Liver (tissue), 9 donors: Measurements from ENCODE around the gene CACNA1C. TPM values are rescaled to one million over a fixed set of nuclear protein-coding genes. Genes with fewer than 3 reads are reported as not detected.

ENCODE experiments used
- DNase-seq: peaks from one replicate; pipeline ENCODE4 v3.0.0-alpha.2; 2017; ENCODE audit warnings: low spot score
- H3K27ac ChIP-seq, 2 donors: one replicate each; pipeline ENCODE4 v1.7.0; 2013; ENCODE audit warnings: inconsistent platforms in 2 of 2, low read length in 2 of 2, control low read depth in 1 of 2, low read depth in 1 of 2, mild to moderate bottlenecking in 1 of 2
- H3K27me3 ChIP-seq, 4 donors: one replicate each; pipeline versions ENCODE4 v1.6.1 to v1.7.0; 2013; ENCODE audit warnings: low read length in 3 of 4, inconsistent platforms in 1 of 4, mild to moderate bottlenecking in 1 of 4, moderate library complexity in 1 of 4; ENCODE audit not compliant: control insufficient read depth in 4 of 4, insufficient read depth in 4 of 4
- H3K36me3 ChIP-seq, 4 donors: one replicate each; pipeline versions ENCODE4 v1.6.1 to v1.7.0; 2013; ENCODE audit warnings: low read length in 3 of 4, mild to moderate bottlenecking in 3 of 4, low read depth in 1 of 4, moderate library complexity in 1 of 4; ENCODE audit not compliant: control insufficient read depth in 4 of 4, insufficient read depth in 3 of 4
- H3K4me1 ChIP-seq, 4 donors: one replicate each; pipeline versions ENCODE4 v1.6.1 to v1.7.0; 2013; ENCODE audit warnings: low read length in 3 of 4, mild to moderate bottlenecking in 3 of 4, moderate library complexity in 1 of 4; ENCODE audit not compliant: control insufficient read depth in 4 of 4, insufficient read depth in 4 of 4
- H3K4me3 ChIP-seq, 3 donors: one replicate each; pipeline versions ENCODE4 v1.6.1 to v1.7.0; 2013; ENCODE audit warnings: low read length in 3 of 3, control low read depth in 1 of 3, low read depth in 1 of 3, mild to moderate bottlenecking in 1 of 3
- H3K9ac ChIP-seq, 2 donors: one replicate each; pipeline ENCODE4 v1.7.0; 2013; ENCODE audit warnings: low read length in 2 of 2, mild to moderate bottlenecking in 2 of 2, moderate library complexity in 2 of 2, control low read depth in 1 of 2, low read depth in 1 of 2
- H3K9me3 ChIP-seq, 4 donors: one replicate each; pipeline versions ENCODE4 v1.6.1 to v1.7.0; 2013; ENCODE audit warnings: low read length in 3 of 4; ENCODE audit not compliant: control insufficient read depth in 4 of 4
- ATF3 ChIP-seq: IDR thresholded peaks from 2 replicates; pipeline ENCODE4 v1.6.1; 2016; ENCODE audit warnings: antibody characterized with exemption
- CTCF ChIP-seq: fragments of 150-350 bp; IDR thresholded peaks from 2 replicates; pipeline ENCODE4 v1.5.1; 2017; ENCODE audit warnings: improper control_type of control experiment, low read depth, low read length; ENCODE audit not compliant: missing input control
- EGR1 ChIP-seq, 2 donors: IDR thresholded peaks; 2 replicates each; pipeline ENCODE4 v1.6.1; 2016 to 2018; ENCODE audit warnings: antibody characterized with exemption in 2 of 2, low read depth in 2 of 2
- FOXA1 ChIP-seq: IDR thresholded peaks from 2 replicates; pipeline ENCODE4 v1.6.1; 2016; ENCODE audit warnings: antibody characterized with exemption
- FOXA2 ChIP-seq: IDR thresholded peaks from 2 replicates; pipeline ENCODE4 v1.6.1; 2016; ENCODE audit warnings: antibody characterized with exemption
- GABPA ChIP-seq, 2 donors: IDR thresholded peaks in 1 of 2; conservative IDR thresholded peaks in 1 of 2; 2 replicates each; pipeline ENCODE4 v1.6.1; 2016; ENCODE audit warnings: antibody characterized with exemption in 2 of 2, mild to moderate bottlenecking in 1 of 2, moderate library complexity in 1 of 2
- HNF4A ChIP-seq, 2 donors: conservative IDR thresholded peaks; 2 replicates each; pipeline ENCODE4 v1.6.1; 2016; ENCODE audit warnings: antibody characterized with exemption in 2 of 2, mild to moderate bottlenecking in 2 of 2
- HNF4G ChIP-seq: IDR thresholded peaks from 2 replicates; pipeline ENCODE4 v1.6.1; 2016; ENCODE audit warnings: antibody characterized with exemption
- JUND ChIP-seq, 2 donors: IDR thresholded peaks; 2 replicates each; pipeline ENCODE4 v1.6.1; 2016; ENCODE audit warnings: antibody characterized with exemption in 2 of 2
- MAX ChIP-seq: IDR thresholded peaks from 2 replicates; pipeline ENCODE4 v1.6.1; 2016; ENCODE audit warnings: antibody characterized with exemption
- RAD21 ChIP-seq, 2 donors: IDR thresholded peaks; 2 replicates each; pipeline ENCODE4 v1.6.1; 2016; ENCODE audit warnings: antibody characterized with exemption in 2 of 2, mild to moderate bottlenecking in 2 of 2
- REST ChIP-seq: IDR thresholded peaks from 2 replicates; pipeline ENCODE4 v1.6.1; 2016; ENCODE audit warnings: antibody characterized with exemption, mild to moderate bottlenecking
- RXRA ChIP-seq, 2 donors: IDR thresholded peaks; 2 replicates each; pipeline ENCODE4 v1.6.1; 2017 to 2018; ENCODE audit warnings: antibody characterized with exemption in 2 of 2, mild to moderate bottlenecking in 1 of 2
- SP1 ChIP-seq: IDR thresholded peaks from 2 replicates; pipeline ENCODE4 v1.6.1; 2018; ENCODE audit warnings: antibody characterized with exemption, mild to moderate bottlenecking
- TAF1 ChIP-seq: conservative IDR thresholded peaks from 2 replicates; pipeline ENCODE4 v1.6.1; 2016; ENCODE audit warnings: antibody characterized with exemption, mild to moderate bottlenecking
- YY1 ChIP-seq: IDR thresholded peaks from 2 replicates; pipeline ENCODE4 v1.6.1; 2016; ENCODE audit warnings: antibody characterized with exemption, mild to moderate bottlenecking
- ZBTB33 ChIP-seq: IDR thresholded peaks from 2 replicates; pipeline ENCODE4 v1.6.1; 2016; ENCODE audit warnings: antibody characterized with exemption
- WGBS: extraction: QIAGEN DNeasy Blood & Tissue Kit; methylation state at CpG from one replicate; pipeline ENCODE4 v1.1.7; 2013; 5-methylcytosine and 5-hydroxymethylcytosine counted together
- polyA plus RNA-seq, 2 donors: library from polyadenylated mRNA; stranded (reverse) in 1 of 2; unstranded in 1 of 2; fragments of 200-250 nt in 1 of 2; fragments of >200 nt in 1 of 2; fragmentation: Nextera tagmentation in 1 of 2; extraction: Ambion mirVana in 1 of 2; gene quantifications; one replicate each; pipeline versions ENCODE4 v1.2.1 to v1.2.3, GENCODE V29; 2013 to 2015
- total RNA-seq, 2 donors: library from RNA; depleted of rRNA; stranded (reverse); fragments of >200 nt; gene quantifications; one replicate each; pipeline ENCODE4 v1.2.3, GENCODE V29; 2014
- donor health status: healthy.
- donor health status: healthy.
- donor health status: healthy.
- donor health status: healthy.
- donor health status: healthy.

The CACNA1C gene
- total and polyA plus RNA-seq, 4 donors, result 0.23 to 1.9 (median 0.41) TPM

DNA sequence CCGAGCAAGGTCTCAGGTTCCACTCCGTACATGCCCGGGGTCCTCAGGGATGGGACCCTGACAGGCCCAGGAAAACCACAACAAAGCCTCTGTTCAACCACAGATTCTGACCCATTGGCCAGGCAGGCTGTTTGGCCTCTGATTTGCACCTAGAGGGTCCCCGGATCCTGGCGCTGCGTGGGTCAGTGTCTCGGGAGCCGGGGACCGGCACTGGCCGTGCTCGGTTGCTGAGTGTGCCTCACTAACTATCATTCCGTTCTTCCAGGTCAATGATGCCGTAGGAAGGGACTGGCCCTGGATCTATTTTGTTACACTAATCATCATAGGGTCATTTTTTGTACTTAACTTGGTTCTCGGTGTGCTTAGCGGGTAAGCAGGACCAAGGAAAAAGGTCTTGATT is 451.8 kb downstream of the CACNA1C start:
- H3K9me3 ChIP-seq, result no peaks in the 10 kb centered on the region
- 93% methylated on average over 15 of the region's 15 CpGs for WGBS
- TF ChIP-seq MAX (no peak), HNF4A (conservative IDR thresholded peaks at IDR 0.05) (no peak), YY1 (no peak), RXRA (IDR thresholded peaks at IDR 0.05) (no peak), ATF3 (no peak), EGR1 (IDR thresholded peaks at IDR 0.05; ENCODE audit: low read depth in 2 of 2) (no peak), FOXA2 (no peak), REST (no peak)
- H3K4me1 ChIP-seq, result peaks cover 0 to 5% (median 0%) of the 10 kb centered on the region in 4 donors
- no peak overlapping the region for H3K27ac ChIP-seq
- no peak for DNase-seq
- no peak overlapping the region for H3K9ac ChIP-seq
- H3K27me3 ChIP-seq, result no peaks in the 10 kb centered on the region
- H3K4me3 ChIP-seq, result no peak overlapping the region
- no peaks in the 10 kb centered on the region for H3K36me3 ChIP-seq

DNA sequence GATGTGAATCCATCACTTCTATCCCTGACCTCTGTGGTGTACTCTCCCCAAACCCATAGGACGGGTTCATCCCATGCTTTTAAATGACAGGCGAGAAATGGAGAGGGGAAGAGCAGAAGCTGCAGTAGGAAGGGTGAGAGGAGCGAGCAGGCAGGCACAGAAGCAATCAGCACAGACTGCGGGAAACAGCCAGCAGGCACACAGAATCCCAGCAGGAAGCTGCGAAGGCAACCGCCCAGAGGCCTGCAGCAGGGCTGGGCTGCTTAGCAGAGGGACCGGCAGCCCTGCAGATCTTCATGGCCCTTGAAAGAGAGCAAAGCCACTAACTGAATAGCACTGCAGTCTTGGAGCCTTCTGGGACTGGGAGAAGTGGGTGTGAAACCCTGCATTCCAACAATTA is 455.0 kb downstream of the CACNA1C start:
- no peak for TF ChIP-seq SP1
- TF ChIP-seq YY1, result no peak
- no peak for TF ChIP-seq ZBTB33
- no peak for TF ChIP-seq FOXA2
- no peak for TF ChIP-seq EGR1 (IDR thresholded peaks at IDR 0.05; ENCODE audit: low read depth in 2 of 2)
- TF ChIP-seq RAD21 (IDR thresholded peaks at IDR 0.05), result no peak
- no peak for TF ChIP-seq FOXA1
- Histone ChIP-seq H3K27me3 (no peaks in the 10 kb centered on the region), H3K4me1 (no peaks in the 10 kb centered on the region), H3K27ac (no peak overlapping the region), H3K4me3 (no peak overlapping the region), H3K9ac (no peak overlapping the region), H3K36me3 (no peaks in the 10 kb centered on the region), H3K9me3 (no peaks in the 10 kb centered on the region)
- WGBS, result 45% methylated on average over 7 of the region's 7 CpGs
- no peak for DNase-seq

DNA sequence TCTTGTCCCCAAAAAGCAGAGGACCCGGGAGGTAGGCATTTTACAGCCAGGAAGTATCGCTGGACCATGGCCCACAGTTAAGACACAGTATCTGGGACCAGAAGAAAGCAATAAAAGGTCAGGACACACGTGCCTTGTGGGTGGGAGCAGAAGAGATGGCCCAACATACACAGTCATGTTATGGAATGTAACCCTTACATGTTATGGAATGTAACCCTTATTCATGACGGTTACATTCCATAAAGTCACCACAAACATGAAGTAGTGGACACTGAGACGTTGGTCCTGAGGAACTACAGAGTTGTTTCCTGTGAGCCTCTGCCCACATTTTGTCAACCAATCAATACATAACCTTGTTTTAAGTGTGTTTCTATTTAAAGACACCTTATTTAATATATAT is 456.4 kb downstream of the CACNA1C start:
- WGBS, result 76% methylated on average over 5 of the region's 5 CpGs
- no peaks in the 10 kb centered on the region for H3K36me3 ChIP-seq
- no peaks in the 10 kb centered on the region for H3K9me3 ChIP-seq
- no peak overlapping the region for H3K9ac ChIP-seq
- no peak for DNase-seq
- no peaks in the 10 kb centered on the region for H3K4me1 ChIP-seq
- no peak overlapping the region for H3K4me3 ChIP-seq
- no peak overlapping the region for H3K27ac ChIP-seq
- peaks cover 0 to 5% (median 0%) of the 10 kb centered on the region in 4 donors for H3K27me3 ChIP-seq
- no peak for TF ChIP-seq GABPA (IDR thresholded peaks at IDR 0.05 in 1 of 2, conservative IDR thresholded peaks at IDR 0.05 in 1 of 2)
- TF ChIP-seq YY1, result no peak
- no peak for TF ChIP-seq ZBTB33
- TF ChIP-seq CTCF, result no peak
- TF ChIP-seq HNF4G, result no peak
- no peak for TF ChIP-seq JUND (IDR thresholded peaks at IDR 0.05)
- TF ChIP-seq TAF1, result no peak
- TF ChIP-seq FOXA1, result no peak
- no peak for TF ChIP-seq RAD21 (IDR thresholded peaks at IDR 0.05)
- no peak for TF ChIP-seq MAX
- TF ChIP-seq ATF3, result no peak
- no peak for TF ChIP-seq SP1
- TF ChIP-seq FOXA2, result no peak
- TF ChIP-seq HNF4A (conservative IDR thresholded peaks at IDR 0.05), result no peak
